ENCODE results near the gene STUB1. TPM values are rescaled to one million over a fixed set of nuclear protein-coding genes. Genes with fewer than 3 reads are reported as not detected.

The STUB1 gene
- total and polyA plus RNA-seq, 2 of the 8 experiments (the other 6 are each of a cell fraction or from before 2014, with no cell fraction given) = 89.9 to 103 TPM

DNA sequence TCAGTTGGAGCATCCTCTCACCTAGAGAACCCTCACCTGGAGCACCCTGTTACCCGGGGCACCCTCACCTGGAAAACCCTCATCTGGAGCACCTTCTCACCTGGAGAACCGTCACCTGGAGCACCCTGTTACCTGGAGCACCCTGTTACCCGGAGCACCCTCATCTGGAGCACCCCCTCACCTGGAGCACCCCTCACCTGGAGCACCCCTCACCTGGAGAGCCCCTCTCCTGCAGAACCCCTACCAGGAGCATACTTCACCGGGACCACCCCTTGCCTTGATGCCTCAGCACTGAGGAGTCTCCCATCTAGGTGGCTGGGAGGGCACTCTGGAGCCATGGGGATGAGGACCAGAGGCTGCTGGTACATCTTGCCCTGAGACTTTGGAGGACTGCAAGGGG, 28.7 kb downstream of the STUB1 start:
- Histone ChIP-seq H4K8ac (ENCODE audit: extremely low read depth, insufficient read depth, low read length) (no peak overlapping the region), H3K27me3 (replicated peaks in 1 of 4; ENCODE audit: control insufficient read depth in 3 of 4, extremely low read depth in 1 of 4, insufficient read depth in 3 of 4, low read length in 3 of 4) (peaks cover 29 to 67% (median 52%) of the 10 kb centered on the region in 4 experiments), H4K91ac (replicated peaks; ENCODE audit: insufficient read length, low read length) (no peak overlapping the region), H2BK20ac (ENCODE audit: low read length) (no peak overlapping the region), H2BK12ac (ENCODE audit: low read depth, low read length) (no peak overlapping the region), H3K4me1 (replicated peaks in 1 of 4; ENCODE audit: control insufficient read depth in 3 of 4, insufficient read depth in 4 of 4, low read length in 3 of 4) (peaks cover 0 to 9% (median 5%) of the 10 kb centered on the region in 4 experiments; a peak in 4 of 7 replicates), H3K9me3 (ENCODE audit: insufficient read depth in 2 of 2, low read depth in 1 of 2, low read length in 1 of 2) (no peaks in the 10 kb centered on the region), H3K4ac (replicated peaks; ENCODE audit: insufficient read length, low read depth, low read length) (no peak overlapping the region), H2AFZ (ENCODE audit: low read length) (no peak overlapping the region), H2BK15ac (ENCODE audit: low read length) (no peak overlapping the region), H3K23me2 (ENCODE audit: low read depth, low read length) (peaks cover 12% of the 10 kb centered on the region; the same call in 1 of the 2 replicates), H2BK5ac (ENCODE audit: low read depth, low read length) (no peak overlapping the region), H3K36me3 (ENCODE audit: control insufficient read depth in 2 of 4, insufficient read depth in 4 of 4, low read length in 3 of 4) (no peaks in the 10 kb centered on the region), H3K14ac (ENCODE audit: insufficient read length) (no peak overlapping the region), H3K56ac (replicated peaks; ENCODE audit: insufficient read length, low read depth, low read length) (no peak overlapping the region), H3K79me2 (ENCODE audit: control insufficient read depth in 1 of 2, insufficient read depth in 2 of 2, low read length in 2 of 2) (no peaks in the 10 kb centered on the region), H3K27ac (ENCODE audit: low read depth, low read length) (no peak overlapping the region), H2BK120ac (replicated peaks; ENCODE audit: low read depth, low read length) (no peak overlapping the region), H3K4me3 (ENCODE audit: extremely low read depth in 1 of 4, insufficient read depth in 2 of 4, low read depth in 3 of 4, low read length in 4 of 4) (no peak overlapping the region), H3K18ac (ENCODE audit: extremely low read depth, low read length) (no peak overlapping the region), H3K23ac (ENCODE audit: insufficient read length) (no peak overlapping the region), H4K20me1 (replicated peaks in 1 of 2; ENCODE audit: control insufficient read depth in 1 of 2, insufficient read depth in 2 of 2, low read length in 2 of 2) (peaks cover 3 to 13% of the 10 kb centered on the region in 2 experiments), H3K9ac (replicated peaks in 1 of 4; ENCODE audit: extremely low read depth in 1 of 4, low read depth in 3 of 4, low read length in 3 of 4) (no peak overlapping the region), H3K4me2 (ENCODE audit: insufficient read depth in 1 of 2, low read depth in 2 of 2, low read length in 2 of 2) (no peak overlapping the region), H3K79me1 (ENCODE audit: low read depth, low read length) (no peaks in the 10 kb centered on the region), H2AK5ac (ENCODE audit: low read depth, low read length) (no peak overlapping the region), H4K5ac (ENCODE audit: insufficient read length, low read depth, low read length) (no peak overlapping the region)
- WGBS, 2 experiments (ENCODE audit: extremely low coverage in 1 of 2, insufficient coverage in 1 of 2, insufficient read length in 1 of 2, insufficient replicate concordance in 2 of 2, low coverage in 1 of 2, low lambda C conversion rate in 2 of 2, missing lambda C conversion rate in 1 of 2) = 62% methylated on average over 3 of the region's 4 CpGs; no CpG with 5 or more reads in 1 of the 2 experiments
- CTCF ChIA-PET (ENCODE audit: partially characterized antibody) = interaction anchor here (1.0 to 33.4 kb wide), 5 partner anchors 27 to 349 kb away, joined by 3 to 977 read pairs (median 10); partner anchors contain the start of genes ANTKMT, CCDC78, CHTF18 and CIAO3
- FAIRE-seq (no peak), DNase-seq (ENCODE audit: low read depth in 1 of 2, low spot score in 2 of 2) (no peak)
- POLR2A ChIA-PET (ENCODE audit: partially characterized antibody) = interaction anchor here (0.6 to 20.9 kb wide), 3 partner anchors 13 to 76 kb away, joined by 3 to 353 read pairs (median 3); partner anchors contain the start of genes ANTKMT, CCDC78 and HAGHL
- TF ChIP-seq KDM4A (IDR thresholded peaks at IDR 0.05; ENCODE audit: low read depth, low read length, severe bottlenecking) (no peak), SP4 (IDR thresholded peaks at IDR 0.05; ENCODE audit: low read length) (no peak), TEAD4 (IDR thresholded peaks at IDR 0.05; ENCODE audit: low read depth, low read length) (no peak), EGR1 (IDR thresholded peaks at IDR 0.05; ENCODE audit: borderline replicate concordance, low read depth, low read length) (no peak), POU5F1 (IDR thresholded peaks at IDR 0.05; ENCODE audit: low read depth, low read length) (no peak), CBX5 (IDR thresholded peaks at IDR 0.05; ENCODE audit: low read depth, low read length) (no peak), RBBP5 (IDR thresholded peaks at IDR 0.05; ENCODE audit: borderline replicate concordance, low read depth, low read length) (no peak), YY1 (IDR thresholded peaks at IDR 0.05; ENCODE audit: low read depth, low read length) (no peak), RNF2 (IDR thresholded peaks at IDR 0.05; ENCODE audit: borderline replicate concordance, low read depth, low read length, missing control alignments, poor library complexity, severe bottlenecking) (no peak), CEBPB (IDR thresholded peaks at IDR 0.05; ENCODE audit: low read depth, low read length) (no peak), CREB1 (IDR thresholded peaks at IDR 0.05) (no peak)
- TF ChIP-seq, protein P1, sequence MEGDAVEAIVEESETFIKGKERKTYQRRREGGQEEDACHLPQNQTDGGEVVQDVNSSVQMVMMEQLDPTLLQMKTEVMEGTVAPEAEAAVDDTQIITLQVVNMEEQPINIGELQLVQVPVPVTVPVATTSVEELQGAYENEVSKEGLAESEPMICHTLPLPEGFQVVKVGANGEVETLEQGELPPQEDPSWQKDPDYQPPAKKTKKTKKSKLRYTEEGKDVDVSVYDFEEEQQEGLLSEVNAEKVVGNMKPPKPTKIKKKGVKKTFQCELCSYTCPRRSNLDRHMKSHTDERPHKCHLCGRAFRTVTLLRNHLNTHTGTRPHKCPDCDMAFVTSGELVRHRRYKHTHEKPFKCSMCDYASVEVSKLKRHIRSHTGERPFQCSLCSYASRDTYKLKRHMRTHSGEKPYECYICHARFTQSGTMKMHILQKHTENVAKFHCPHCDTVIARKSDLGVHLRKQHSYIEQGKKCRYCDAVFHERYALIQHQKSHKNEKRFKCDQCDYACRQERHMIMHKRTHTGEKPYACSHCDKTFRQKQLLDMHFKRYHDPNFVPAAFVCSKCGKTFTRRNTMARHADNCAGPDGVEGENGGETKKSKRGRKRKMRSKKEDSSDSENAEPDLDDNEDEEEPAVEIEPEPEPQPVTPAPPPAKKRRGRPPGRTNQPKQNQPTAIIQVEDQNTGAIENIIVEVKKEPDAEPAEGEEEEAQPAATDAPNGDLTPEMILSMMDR (IDR thresholded peaks at IDR 0.05; ENCODE audit: control extremely low read depth in 1 of 3, insufficient read depth in 1 of 3, low read depth in 1 of 3, low read length in 3 of 3) = no peak
